Bone marrow (tissue), 2 donors: ENCODE measurements around the gene MAN1C1.
A peak's percentile ranks its signal among the peaks of the same experiment; 100 is the strongest.

ENCODE experiments used
- DNase-seq, 2 donors: peaks; one replicate each; lab custom pipeline; 2025; lab: John Stamatoyannopoulos, UW

The MAN1C1 gene

GRCh38 chr1:25614501-25615171, 2.0 kb upstream of the MAN1C1 start:
- DNase-seq = no peak

GRCh38 chr1:25615172-25615541, 1.4 kb upstream of the MAN1C1 start:
- DNase-seq = no peak

GRCh38 chr1:25615563-25616094, 962 bp upstream of the MAN1C1 start:
- DNase-seq = no peak

GRCh38 chr1:25616987-25617624, 515 bp downstream of the MAN1C1 start:
- no peak for DNase-seq

- DNase-seq = no peak
These were observed 1.2 kb downstream of the MAN1C1 start for GRCh38 chr1:25617625-25618432.

- no peak for DNase-seq
These were observed 1.8 kb downstream of the MAN1C1 start for GRCh38 chr1:25618433-25618808.

GRCh38 chr1:25619101-25619890, 2.7 kb downstream of the MAN1C1 start:
- DNase-seq = peak in 1 of 2 donors; percentile 26

GRCh38 chr1:25620211-25620610, 3.6 kb downstream of the MAN1C1 start:
- no peak for DNase-seq

GRCh38 chr1:25620701-25621350, 4.2 kb downstream of the MAN1C1 start:
- no peak for DNase-seq

- DNase-seq = no peak
These were observed 5.3 kb downstream of the MAN1C1 start for GRCh38 chr1:25621876-25622275.

GRCh38 chr1:25622531-25622930, 5.9 kb downstream of the MAN1C1 start:
- DNase-seq = no peak

- DNase-seq = no peak
These were observed 6.4 kb downstream of the MAN1C1 start for GRCh38 chr1:25623007-25623406.

- DNase-seq = no peak
These were observed 7.1 kb downstream of the MAN1C1 start for GRCh38 chr1:25623731-25624130.

- DNase-seq = no peak
These were observed 7.6 kb downstream of the MAN1C1 start for GRCh38 chr1:25624156-25624555.

GRCh38 chr1:25624604-25625003, 8.0 kb downstream of the MAN1C1 start:
- no peak for DNase-seq

GRCh38 chr1:25626018-25626417, 9.4 kb downstream of the MAN1C1 start:
- no peak for DNase-seq

GRCh38 chr1:25628741-25629421, 12.3 kb downstream of the MAN1C1 start:
- no peak for DNase-seq

- DNase-seq = no peak
These were observed 13.2 kb downstream of the MAN1C1 start for GRCh38 chr1:25629836-25630235.

GRCh38 chr1:25631750-25632485, 15.3 kb downstream of the MAN1C1 start:
- no peak for DNase-seq

GRCh38 chr1:25634066-25634465, 17.5 kb downstream of the MAN1C1 start:
- no peak for DNase-seq
